Measurements from ENCODE around the gene PI4K2A.

The PI4K2A gene

GRCh38 chr10:97667463-97667862, 27.0 kb downstream of the PI4K2A start:
- TF ChIP-seq ZFP3 (CRISPR knock-in tag; IDR thresholded peaks at IDR 0.05) (no peak), TCF4 (CRISPR knock-in tag; IDR thresholded peaks at IDR 0.05; ENCODE audit: borderline replicate concordance) (no peak), ZFP30 (CRISPR knock-in tag; IDR thresholded peaks at IDR 0.05) (no peak), BACH2 (CRISPR knock-in tag; IDR thresholded peaks at IDR 0.05; ENCODE audit: borderline replicate concordance) (no peak), CSDC2 (CRISPR knock-in tag; IDR thresholded peaks at IDR 0.05) (no peak), GLIS3 (CRISPR knock-in tag; IDR thresholded peaks at IDR 0.05) (no peak), ZNF70 (CRISPR knock-in tag; IDR thresholded peaks at IDR 0.05) (no peak), ARNTL (CRISPR knock-in tag; IDR thresholded peaks at IDR 0.05; ENCODE audit: borderline replicate concordance, low read depth) (no peak), ESRRG (CRISPR knock-in tag; IDR thresholded peaks at IDR 0.05) (no peak), PPARA (CRISPR knock-in tag; IDR thresholded peaks at IDR 0.05; ENCODE audit: borderline replicate concordance) (no peak), ZNF8 (CRISPR knock-in tag; IDR thresholded peaks at IDR 0.05) (no peak), RARB (CRISPR knock-in tag; IDR thresholded peaks at IDR 0.05) (no peak), ZC3H10 (CRISPR knock-in tag; IDR thresholded peaks at IDR 0.05) (no peak)
- TF ChIP-seq, protein P1, sequence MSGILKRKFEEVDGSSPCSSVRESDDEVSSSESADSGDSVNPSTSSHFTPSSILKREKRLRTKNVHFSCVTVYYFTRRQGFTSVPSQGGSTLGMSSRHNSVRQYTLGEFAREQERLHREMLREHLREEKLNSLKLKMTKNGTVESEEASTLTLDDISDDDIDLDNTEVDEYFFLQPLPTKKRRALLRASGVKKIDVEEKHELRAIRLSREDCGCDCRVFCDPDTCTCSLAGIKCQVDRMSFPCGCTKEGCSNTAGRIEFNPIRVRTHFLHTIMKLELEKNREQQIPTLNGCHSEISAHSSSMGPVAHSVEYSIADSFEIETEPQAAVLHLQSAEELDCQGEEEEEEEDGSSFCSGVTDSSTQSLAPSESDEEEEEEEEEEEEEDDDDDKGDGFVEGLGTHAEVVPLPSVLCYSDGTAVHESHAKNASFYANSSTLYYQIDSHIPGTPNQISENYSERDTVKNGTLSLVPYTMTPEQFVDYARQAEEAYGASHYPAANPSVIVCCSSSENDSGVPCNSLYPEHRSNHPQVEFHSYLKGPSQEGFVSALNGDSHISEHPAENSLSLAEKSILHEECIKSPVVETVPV (CRISPR knock-in tag; IDR thresholded peaks at IDR 0.05), result no peak
- TF ChIP-seq, protein P2, sequence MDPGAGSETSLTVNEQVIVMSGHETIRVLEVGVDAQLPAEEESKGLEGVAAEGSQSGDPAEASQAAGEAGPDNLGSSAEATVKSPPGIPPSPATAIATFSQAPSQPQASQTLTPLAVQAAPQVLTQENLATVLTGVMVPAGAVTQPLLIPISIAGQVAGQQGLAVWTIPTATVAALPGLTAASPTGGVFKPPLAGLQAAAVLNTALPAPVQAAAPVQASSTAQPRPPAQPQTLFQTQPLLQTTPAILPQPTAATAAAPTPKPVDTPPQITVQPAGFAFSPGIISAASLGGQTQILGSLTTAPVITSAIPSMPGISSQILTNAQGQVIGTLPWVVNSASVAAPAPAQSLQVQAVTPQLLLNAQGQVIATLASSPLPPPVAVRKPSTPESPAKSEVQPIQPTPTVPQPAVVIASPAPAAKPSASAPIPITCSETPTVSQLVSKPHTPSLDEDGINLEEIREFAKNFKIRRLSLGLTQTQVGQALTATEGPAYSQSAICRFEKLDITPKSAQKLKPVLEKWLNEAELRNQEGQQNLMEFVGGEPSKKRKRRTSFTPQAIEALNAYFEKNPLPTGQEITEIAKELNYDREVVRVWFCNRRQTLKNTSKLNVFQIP (CRISPR knock-in tag; IDR thresholded peaks at IDR 0.05; ENCODE audit: borderline replicate concordance, low read depth), result no peak
- no peak for ATAC-seq

GRCh38 chr10:97669571-97669970, 29.1 kb downstream of the PI4K2A start:
- TF ChIP-seq ZFP3 (CRISPR knock-in tag; IDR thresholded peaks at IDR 0.05), result no peak
- TF ChIP-seq ISL1 (CRISPR knock-in tag; IDR thresholded peaks at IDR 0.05), result no peak
- TF ChIP-seq PPARA (CRISPR knock-in tag; IDR thresholded peaks at IDR 0.05; ENCODE audit: borderline replicate concordance), result no peak
- no peak for TF ChIP-seq ESRRG (CRISPR knock-in tag; IDR thresholded peaks at IDR 0.05)
- TF ChIP-seq SNAI2 (CRISPR knock-in tag; IDR thresholded peaks at IDR 0.05), result no peak
- TF ChIP-seq BACH2 (CRISPR knock-in tag; IDR thresholded peaks at IDR 0.05; ENCODE audit: borderline replicate concordance), result no peak
- ATAC-seq, result no peak

- no peak for TF ChIP-seq BACH2 (CRISPR knock-in tag; IDR thresholded peaks at IDR 0.05; ENCODE audit: borderline replicate concordance)
- no peak for TF ChIP-seq ISL1 (CRISPR knock-in tag; IDR thresholded peaks at IDR 0.05)
- TF ChIP-seq, protein P1 (CRISPR knock-in tag; IDR thresholded peaks at IDR 0.05), result no peak
- no peak for TF ChIP-seq ZNF565 (CRISPR knock-in tag; conservative IDR thresholded peaks at IDR 0.05; ENCODE audit: low read depth)
- no peak for TF ChIP-seq TSHZ2 (CRISPR knock-in tag; IDR thresholded peaks at IDR 0.05)
- no peak for TF ChIP-seq SNAI2 (CRISPR knock-in tag; IDR thresholded peaks at IDR 0.05)
- TF ChIP-seq, protein P3, sequence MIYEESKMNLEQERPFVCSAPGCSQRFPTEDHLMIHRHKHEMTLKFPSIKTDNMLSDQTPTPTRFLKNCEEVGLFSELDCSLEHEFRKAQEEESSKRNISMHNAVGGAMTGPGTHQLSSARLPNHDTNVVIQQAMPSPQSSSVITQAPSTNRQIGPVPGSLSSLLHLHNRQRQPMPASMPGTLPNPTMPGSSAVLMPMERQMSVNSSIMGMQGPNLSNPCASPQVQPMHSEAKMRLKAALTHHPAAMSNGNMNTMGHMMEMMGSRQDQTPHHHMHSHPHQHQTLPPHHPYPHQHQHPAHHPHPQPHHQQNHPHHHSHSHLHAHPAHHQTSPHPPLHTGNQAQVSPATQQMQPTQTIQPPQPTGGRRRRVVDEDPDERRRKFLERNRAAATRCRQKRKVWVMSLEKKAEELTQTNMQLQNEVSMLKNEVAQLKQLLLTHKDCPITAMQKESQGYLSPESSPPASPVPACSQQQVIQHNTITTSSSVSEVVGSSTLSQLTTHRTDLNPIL (CRISPR knock-in tag; IDR thresholded peaks at IDR 0.05; ENCODE audit: low read depth), result no peak
- no peak for TF ChIP-seq ARNTL (CRISPR knock-in tag; IDR thresholded peaks at IDR 0.05; ENCODE audit: borderline replicate concordance, low read depth)
- no peak for TF ChIP-seq TCF4 (CRISPR knock-in tag; IDR thresholded peaks at IDR 0.05; ENCODE audit: borderline replicate concordance)
- no peak for TF ChIP-seq ZFP30 (CRISPR knock-in tag; IDR thresholded peaks at IDR 0.05)
- no peak for TF ChIP-seq ESRRG (CRISPR knock-in tag; IDR thresholded peaks at IDR 0.05)
- TF ChIP-seq ZNF70 (CRISPR knock-in tag; IDR thresholded peaks at IDR 0.05), result no peak
- no peak for TF ChIP-seq ZFP3 (CRISPR knock-in tag; IDR thresholded peaks at IDR 0.05)
- TF ChIP-seq ZNF8 (CRISPR knock-in tag; IDR thresholded peaks at IDR 0.05), result no peak
- no peak for TF ChIP-seq GLIS3 (CRISPR knock-in tag; IDR thresholded peaks at IDR 0.05)
- no peak for TF ChIP-seq OSR1 (CRISPR knock-in tag; IDR thresholded peaks at IDR 0.05)
- no peak for TF ChIP-seq CSDC2 (CRISPR knock-in tag; IDR thresholded peaks at IDR 0.05)
- no peak for TF ChIP-seq ZC3H10 (CRISPR knock-in tag; IDR thresholded peaks at IDR 0.05)
- peak; percentile 56 for ATAC-seq
These were observed 33.5 kb downstream of the PI4K2A start for GRCh38 chr10:97673736-97674525.
